Measurements from ENCODE around the gene MAP4K5. TPM values are rescaled to one million over a fixed set of nuclear protein-coding genes. Genes with fewer than 3 reads are reported as not detected.

Gene MAP4K5
- total RNA-seq, 1 donor from 2014 or later, result 73.0 TPM

DNA sequence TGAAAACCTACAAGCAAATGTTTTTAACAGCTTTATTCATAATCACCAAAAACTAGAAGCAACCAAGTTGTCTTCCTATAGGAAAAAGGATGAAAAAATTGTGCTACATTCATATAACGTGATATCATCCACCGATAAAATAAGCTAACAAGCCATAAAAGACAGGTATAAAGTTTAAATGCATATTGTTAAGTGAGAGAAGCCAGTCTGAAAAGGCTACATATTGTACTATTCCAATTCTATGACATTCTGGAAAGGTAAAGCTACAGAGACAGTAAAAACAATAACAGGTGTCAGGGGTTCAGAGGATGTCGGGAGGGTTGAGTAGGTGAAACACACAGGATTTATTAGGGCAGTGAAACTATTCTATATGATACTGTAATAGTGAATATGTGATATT is 158.4 kb downstream of the MAP4K5 start:
- Mint-ChIP-seq H3K27me3 (no peaks in the 10 kb centered on the region), H3K4me1 (ENCODE audit: low read depth) (peaks cover 9% of the 10 kb centered on the region), H3K9me3 (ENCODE audit: low read depth) (peaks cover 3% of the 10 kb centered on the region), H3K4me3 (ENCODE audit: low read depth) (no peak overlapping the region), H3K36me3 (ENCODE audit: insufficient read depth) (no peaks in the 10 kb centered on the region), H3K27ac (no peak overlapping the region)
- TF ChIP-seq, protein P1, sequence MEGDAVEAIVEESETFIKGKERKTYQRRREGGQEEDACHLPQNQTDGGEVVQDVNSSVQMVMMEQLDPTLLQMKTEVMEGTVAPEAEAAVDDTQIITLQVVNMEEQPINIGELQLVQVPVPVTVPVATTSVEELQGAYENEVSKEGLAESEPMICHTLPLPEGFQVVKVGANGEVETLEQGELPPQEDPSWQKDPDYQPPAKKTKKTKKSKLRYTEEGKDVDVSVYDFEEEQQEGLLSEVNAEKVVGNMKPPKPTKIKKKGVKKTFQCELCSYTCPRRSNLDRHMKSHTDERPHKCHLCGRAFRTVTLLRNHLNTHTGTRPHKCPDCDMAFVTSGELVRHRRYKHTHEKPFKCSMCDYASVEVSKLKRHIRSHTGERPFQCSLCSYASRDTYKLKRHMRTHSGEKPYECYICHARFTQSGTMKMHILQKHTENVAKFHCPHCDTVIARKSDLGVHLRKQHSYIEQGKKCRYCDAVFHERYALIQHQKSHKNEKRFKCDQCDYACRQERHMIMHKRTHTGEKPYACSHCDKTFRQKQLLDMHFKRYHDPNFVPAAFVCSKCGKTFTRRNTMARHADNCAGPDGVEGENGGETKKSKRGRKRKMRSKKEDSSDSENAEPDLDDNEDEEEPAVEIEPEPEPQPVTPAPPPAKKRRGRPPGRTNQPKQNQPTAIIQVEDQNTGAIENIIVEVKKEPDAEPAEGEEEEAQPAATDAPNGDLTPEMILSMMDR (IDR thresholded peaks at IDR 0.05; ENCODE audit: unreplicated experiment), result no peak
- DNase-seq (ENCODE audit: low spot score, unreplicated experiment), result no peak

DNA sequence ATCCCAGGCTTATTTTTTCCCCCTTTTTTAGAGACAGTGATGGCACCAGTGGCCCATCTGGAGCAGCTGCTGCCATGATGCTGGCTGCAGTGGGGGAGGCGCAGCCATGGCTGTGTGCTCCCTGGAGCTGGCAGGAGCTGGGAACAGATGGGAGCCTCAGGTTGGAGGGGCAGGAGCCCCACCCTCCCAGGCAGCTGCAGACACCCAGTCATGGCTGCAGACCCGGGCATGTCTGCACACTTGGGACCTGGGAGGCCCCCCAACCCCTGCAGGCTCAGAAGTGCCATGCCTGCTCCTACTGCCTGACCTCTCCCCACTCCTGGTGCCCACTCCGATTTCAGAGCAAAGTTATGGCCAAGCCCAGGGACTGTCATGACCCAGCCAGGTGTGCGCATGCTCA is 160.8 kb downstream of the MAP4K5 start:
- Mint-ChIP-seq H3K9me3 (ENCODE audit: low read depth) (peaks cover 3% of the 10 kb centered on the region), H3K27ac (no peak overlapping the region), H3K36me3 (ENCODE audit: insufficient read depth) (no peaks in the 10 kb centered on the region), H3K4me1 (ENCODE audit: low read depth) (no peaks in the 10 kb centered on the region), H3K27me3 (no peaks in the 10 kb centered on the region), H3K4me3 (ENCODE audit: low read depth) (no peak overlapping the region)
- TF ChIP-seq, protein P1 (IDR thresholded peaks at IDR 0.05; ENCODE audit: unreplicated experiment), result no peak
- no peak for DNase-seq (ENCODE audit: low spot score, unreplicated experiment)

Other genes with a start within 250 kb of the MAP4K5 start
- 13.1 and 14.4 TPM in 2 replicates for gene L2HGDH, start 220.3 kb downstream of the MAP4K5 start, total RNA-seq
- gene DMAC2L, start 220.2 kb downstream of the MAP4K5 start, total RNA-seq, result 19.6 and 21.7 TPM in 2 replicates
- gene CDKL1, start 135.7 kb downstream of the MAP4K5 start, total RNA-seq, result 1.3 and 1.5 TPM in 2 replicates
- gene ATL1, start 27.6 kb upstream of the MAP4K5 start, total RNA-seq, result 6.8 and 6.9 TPM in 2 replicates
- gene SAV1, start 135.7 kb upstream of the MAP4K5 start, total RNA-seq, result 27.0 and 28.3 TPM in 2 replicates